ENCODE data around the gene DAB2IP.
"Not testable (repeated sequence)": the region's sequence is repeated elsewhere in the genome, so short reads cannot be mapped to it uniquely, and the experiment has no call there.

The DAB2IP gene

DNA sequence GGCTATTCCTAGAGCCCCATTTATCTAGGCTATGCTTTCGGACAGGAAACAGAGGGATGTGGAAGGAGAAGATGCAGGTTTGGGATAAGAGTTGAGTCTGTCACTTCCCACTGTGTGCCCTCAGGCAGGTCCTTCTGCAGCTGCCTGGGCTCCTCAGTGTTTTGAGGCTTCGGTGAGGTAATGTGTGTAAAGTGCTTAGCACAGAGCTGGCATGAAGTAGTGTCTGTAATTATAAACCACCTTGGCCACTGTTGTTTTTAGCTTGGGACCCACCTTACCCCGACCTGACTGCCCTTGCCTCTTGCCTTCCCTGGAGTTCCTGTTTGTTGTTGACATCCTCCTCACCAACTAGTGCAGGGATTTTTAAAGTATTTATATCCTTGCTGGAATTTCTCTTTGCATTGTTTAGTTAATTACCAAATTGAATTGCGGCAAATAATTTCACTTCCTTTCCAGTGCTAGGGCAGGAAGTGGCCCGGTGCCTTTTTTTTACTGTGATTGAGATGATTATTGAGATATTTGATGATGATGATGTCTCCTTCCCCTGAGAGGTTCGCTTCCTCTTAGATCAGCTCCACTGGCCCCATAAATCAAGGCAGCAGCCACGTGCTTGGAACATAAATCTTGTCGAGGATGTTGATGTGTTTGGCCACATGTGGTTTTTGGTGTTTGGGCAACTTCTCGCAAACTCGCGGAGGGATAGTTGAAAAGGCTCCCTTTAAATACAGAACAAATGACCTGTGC, 38.3 kb upstream of the DAB2IP start:
- WGBS, 2 experiments: 82 to 86% methylated on average over 11 of the region's 11 CpGs
- Histone ChIP-seq H3K4me3 (ENCODE audit: insufficient read depth, low read depth, low read length) (no peak overlapping the region), H3K27me3 (ENCODE audit: control insufficient read depth, insufficient read depth, low read length, poor library complexity, severe bottlenecking) (no peaks in the 10 kb centered on the region), H3K9me3 (ENCODE audit: control insufficient read depth, low read length) (no peaks in the 10 kb centered on the region), H3K4me1 (ENCODE audit: control insufficient read depth, insufficient read depth, low read length) (peaks cover 13% of the 10 kb centered on the region), H3K36me3 (ENCODE audit: control insufficient read depth, insufficient read depth, low read length) (no peaks in the 10 kb centered on the region), H3K27ac (ENCODE audit: insufficient read depth, low read depth, low read length, poor library complexity, severe bottlenecking) (no peak overlapping the region)

GRCh38 chr9:121616123-121616755, 35.2 kb upstream of the DAB2IP start:
- Histone ChIP-seq H3K36me3 (ENCODE audit: control insufficient read depth, insufficient read depth, low read length) (no peaks in the 10 kb centered on the region), H3K4me3 (ENCODE audit: insufficient read depth, low read depth, low read length) (no peak overlapping the region), H3K4me1 (ENCODE audit: control insufficient read depth, insufficient read depth, low read length) (peaks cover 8% of the 10 kb centered on the region), H3K27ac (ENCODE audit: insufficient read depth, low read depth, low read length, poor library complexity, severe bottlenecking) (no peak overlapping the region), H3K27me3 (ENCODE audit: control insufficient read depth, insufficient read depth, low read length, poor library complexity, severe bottlenecking) (no peaks in the 10 kb centered on the region), H3K9me3 (ENCODE audit: control insufficient read depth, low read length) (no peaks in the 10 kb centered on the region)
- WGBS, 2 experiments: 90 to 91% methylated on average over 14 of the region's 14 CpGs

- Histone ChIP-seq H3K27me3 (ENCODE audit: control insufficient read depth, insufficient read depth, low read length, poor library complexity, severe bottlenecking) (no peaks in the 10 kb centered on the region), H3K4me1 (ENCODE audit: control insufficient read depth, insufficient read depth, low read length) (no peaks in the 10 kb centered on the region), H3K4me3 (ENCODE audit: insufficient read depth, low read depth, low read length) (no peak overlapping the region), H3K27ac (ENCODE audit: insufficient read depth, low read depth, low read length, poor library complexity, severe bottlenecking) (no peak overlapping the region), H3K36me3 (ENCODE audit: control insufficient read depth, insufficient read depth, low read length) (no peaks in the 10 kb centered on the region), H3K9me3 (ENCODE audit: control insufficient read depth, low read length) (no peaks in the 10 kb centered on the region)
- 90 to 91% methylated on average over 9 of the region's 9 CpGs for WGBS, 2 experiments
Measured at GRCh38 chr9:121618504-121618903, 32.9 kb upstream of the DAB2IP start.

- H3K27ac ChIP-seq (ENCODE audit: insufficient read depth, low read depth, low read length, poor library complexity, severe bottlenecking); H3K27me3 ChIP-seq (ENCODE audit: control insufficient read depth, insufficient read depth, low read length, poor library complexity, severe bottlenecking); H3K36me3 ChIP-seq (ENCODE audit: control insufficient read depth, insufficient read depth, low read length); H3K9me3 ChIP-seq (ENCODE audit: control insufficient read depth, low read length); H3K4me3 ChIP-seq (ENCODE audit: insufficient read depth, low read depth, low read length); H3K4me1 ChIP-seq (ENCODE audit: control insufficient read depth, insufficient read depth, low read length): not testable (repeated sequence)
- WGBS, 2 experiments: 93 to 94% methylated on average over 7 of the region's 7 CpGs
Measured at GRCh38 chr9:121618910-121619309, 32.5 kb upstream of the DAB2IP start.

- Histone ChIP-seq H3K36me3 (ENCODE audit: control insufficient read depth, insufficient read depth, low read length) (no peaks in the 10 kb centered on the region), H3K27ac (ENCODE audit: insufficient read depth, low read depth, low read length, poor library complexity, severe bottlenecking) (no peak overlapping the region), H3K4me1 (ENCODE audit: control insufficient read depth, insufficient read depth, low read length) (no peaks in the 10 kb centered on the region), H3K4me3 (ENCODE audit: insufficient read depth, low read depth, low read length) (no peak overlapping the region), H3K27me3 (ENCODE audit: control insufficient read depth, insufficient read depth, low read length, poor library complexity, severe bottlenecking) (no peaks in the 10 kb centered on the region), H3K9me3 (ENCODE audit: control insufficient read depth, low read length) (no peaks in the 10 kb centered on the region)
- WGBS, 2 experiments: 89 to 92% methylated on average over 11 of the region's 11 CpGs
Measured at GRCh38 chr9:121619545-121620324, 31.7 kb upstream of the DAB2IP start.

DNA sequence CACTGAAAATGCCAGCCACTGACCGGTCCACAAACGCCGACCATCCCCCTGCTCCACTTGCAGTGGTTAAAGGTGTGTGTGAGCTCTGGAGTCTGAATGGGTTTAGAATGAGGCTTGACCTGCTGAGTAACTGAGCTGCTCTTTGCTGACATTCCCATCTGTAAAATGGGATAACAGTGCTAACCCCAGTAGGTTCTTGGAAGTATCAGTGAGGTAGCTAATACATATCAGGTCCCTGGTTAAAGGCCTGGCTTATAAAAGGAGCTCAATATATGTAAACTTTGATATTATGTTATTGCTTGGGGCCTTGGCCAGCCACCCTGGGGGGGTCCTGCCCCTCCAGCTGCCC, 31.1 kb upstream of the DAB2IP start:
- Histone ChIP-seq H3K4me3 (ENCODE audit: insufficient read depth, low read depth, low read length) (no peak overlapping the region), H3K9me3 (ENCODE audit: control insufficient read depth, low read length) (no peaks in the 10 kb centered on the region), H3K4me1 (ENCODE audit: control insufficient read depth, insufficient read depth, low read length) (no peaks in the 10 kb centered on the region), H3K36me3 (ENCODE audit: control insufficient read depth, insufficient read depth, low read length) (no peaks in the 10 kb centered on the region), H3K27me3 (ENCODE audit: control insufficient read depth, insufficient read depth, low read length, poor library complexity, severe bottlenecking) (no peaks in the 10 kb centered on the region), H3K27ac (ENCODE audit: insufficient read depth, low read depth, low read length, poor library complexity, severe bottlenecking) (no peak overlapping the region)
- 96% methylated on average over 3 of the region's 3 CpGs for WGBS, 2 experiments

DNA sequence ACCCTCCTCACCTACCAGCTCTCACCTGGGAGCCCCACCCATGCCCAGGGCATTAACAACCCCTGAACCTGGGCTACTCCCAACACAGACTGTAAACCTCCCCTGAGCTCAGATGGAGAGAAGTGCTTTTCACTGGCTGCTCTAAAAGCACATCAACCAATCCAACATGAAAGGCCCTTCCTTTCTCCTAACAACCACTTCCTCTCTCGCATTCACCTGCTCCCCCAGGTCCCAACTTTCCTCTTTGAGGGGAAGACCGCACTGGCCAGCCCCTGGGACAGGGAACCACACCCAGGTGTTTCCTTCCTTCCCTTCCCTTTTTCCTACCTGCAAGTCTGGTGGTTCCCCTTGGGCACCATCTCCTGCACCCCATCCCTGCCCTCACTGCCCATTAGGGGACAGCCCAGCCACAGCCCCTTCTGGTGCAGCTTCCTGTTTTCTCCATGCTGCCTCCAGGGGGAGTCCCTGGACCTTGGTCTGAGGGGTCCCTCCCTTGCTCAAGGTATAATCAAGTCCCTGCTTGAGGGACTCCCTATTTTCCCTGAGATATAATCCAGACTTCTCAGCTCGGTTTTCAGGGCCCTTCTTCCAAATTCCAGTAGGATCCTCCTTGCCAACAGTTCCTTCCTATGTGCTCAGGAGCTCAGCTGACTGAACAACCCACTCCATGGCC, 30.5 kb upstream of the DAB2IP start:
- 74 to 79% methylated on average over 3 of the region's 3 CpGs for WGBS, 2 experiments
- H3K4me3 ChIP-seq (ENCODE audit: insufficient read depth, low read depth, low read length): no peak overlapping the region
- no peaks in the 10 kb centered on the region for H3K36me3 ChIP-seq (ENCODE audit: control insufficient read depth, insufficient read depth, low read length)
- H3K9me3 ChIP-seq (ENCODE audit: control insufficient read depth, low read length): no peaks in the 10 kb centered on the region
- no peaks in the 10 kb centered on the region for H3K27me3 ChIP-seq (ENCODE audit: control insufficient read depth, insufficient read depth, low read length, poor library complexity, severe bottlenecking)
- H3K27ac ChIP-seq (ENCODE audit: insufficient read depth, low read depth, low read length, poor library complexity, severe bottlenecking): no peak overlapping the region
- H3K4me1 ChIP-seq (ENCODE audit: control insufficient read depth, insufficient read depth, low read length): no peaks in the 10 kb centered on the region

DNA sequence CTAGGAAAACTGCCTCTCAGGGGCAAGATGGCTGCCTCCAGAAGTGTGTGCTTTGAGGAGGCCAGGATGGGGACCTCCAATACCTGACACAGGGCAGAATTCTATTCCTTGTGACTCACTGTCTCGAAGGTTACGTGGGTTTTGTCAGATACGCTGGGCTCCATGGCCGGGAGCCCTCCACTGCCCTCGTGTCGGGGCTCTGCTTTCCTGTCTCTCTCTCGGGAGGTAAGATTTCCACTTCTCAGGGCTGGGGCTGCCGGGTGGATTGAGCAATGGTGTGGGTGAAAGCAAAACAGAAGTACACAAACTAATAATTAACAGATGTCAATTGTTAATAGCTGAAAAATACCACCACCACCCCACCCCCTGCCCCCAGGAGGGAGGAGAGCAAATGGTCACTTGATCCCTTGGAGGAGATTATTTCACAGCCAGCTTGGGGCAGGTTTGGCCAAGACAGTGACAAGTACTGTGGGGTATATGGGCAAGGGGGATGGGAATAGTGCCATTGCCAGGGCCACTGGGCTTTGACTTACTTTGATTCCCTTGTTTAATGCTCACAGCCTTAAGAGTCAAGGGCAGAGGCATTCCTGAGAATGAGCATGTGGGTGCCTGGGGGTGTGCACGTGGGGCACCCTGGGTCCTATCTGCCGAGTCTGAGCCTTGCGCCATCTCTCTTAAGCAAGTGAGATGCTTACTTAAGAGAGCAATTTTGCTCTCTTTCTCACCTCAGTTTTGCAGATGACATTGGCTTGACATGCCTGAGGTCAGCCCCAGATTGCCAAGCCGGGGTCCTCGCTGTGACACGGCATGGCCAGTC, 28.8 kb upstream of the DAB2IP start:
- no peaks in the 10 kb centered on the region for H3K36me3 ChIP-seq (ENCODE audit: control insufficient read depth, insufficient read depth, low read length)
- no peaks in the 10 kb centered on the region for H3K27me3 ChIP-seq (ENCODE audit: control insufficient read depth, insufficient read depth, low read length, poor library complexity, severe bottlenecking)
- WGBS, 2 experiments: 91 to 95% methylated on average over 12 to 13 of the region's 14 CpGs
- no peaks in the 10 kb centered on the region for H3K9me3 ChIP-seq (ENCODE audit: control insufficient read depth, low read length)
- no peak overlapping the region for H3K4me3 ChIP-seq (ENCODE audit: insufficient read depth, low read depth, low read length)
- H3K27ac ChIP-seq (ENCODE audit: insufficient read depth, low read depth, low read length, poor library complexity, severe bottlenecking): no peak overlapping the region
- H3K4me1 ChIP-seq (ENCODE audit: control insufficient read depth, insufficient read depth, low read length): no peaks in the 10 kb centered on the region

DNA sequence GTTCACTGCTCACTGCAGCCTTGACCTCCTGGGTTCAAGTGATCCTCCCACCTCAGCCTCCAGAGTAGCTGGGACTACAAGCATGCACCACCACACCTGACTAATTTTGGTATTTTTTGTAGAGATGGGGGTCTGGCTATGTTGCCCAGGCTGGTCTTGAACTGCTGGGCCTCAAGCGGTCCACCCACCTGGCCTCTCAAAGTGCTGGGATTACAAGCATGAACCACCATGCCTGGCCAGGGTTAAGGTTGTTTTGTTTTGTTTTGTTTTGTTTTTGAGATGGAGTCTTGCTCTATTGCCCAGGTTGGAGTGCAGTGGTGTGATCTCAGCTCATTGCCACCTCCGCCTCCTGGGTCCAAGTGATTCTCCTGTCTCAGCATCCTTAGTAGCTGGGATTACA, 28.0 kb upstream of the DAB2IP start:
- not testable (repeated sequence) for H3K27ac ChIP-seq (ENCODE audit: insufficient read depth, low read depth, low read length, poor library complexity, severe bottlenecking); H3K27me3 ChIP-seq (ENCODE audit: control insufficient read depth, insufficient read depth, low read length, poor library complexity, severe bottlenecking); H3K4me3 ChIP-seq (ENCODE audit: insufficient read depth, low read depth, low read length); H3K9me3 ChIP-seq (ENCODE audit: control insufficient read depth, low read length); H3K36me3 ChIP-seq (ENCODE audit: control insufficient read depth, insufficient read depth, low read length); H3K4me1 ChIP-seq (ENCODE audit: control insufficient read depth, insufficient read depth, low read length)
- WGBS, 2 experiments: 95 to 97% methylated on average over 2 of the region's 2 CpGs

All from ectodermal cell (in vitro differentiated cells).